Measurements from ENCODE around the gene CYP26B1. TPM values are rescaled to one million over a fixed set of nuclear protein-coding genes. Genes with fewer than 3 reads are reported as not detected.

Gene CYP26B1
- total RNA-seq, 2 donors from 2014 or later, result 0.52 to 4.9 TPM

GRCh38 chr2:72081451-72081850 is 66.2 kb downstream of the CYP26B1 start:
- peaks cover 9% of the 10 kb centered on the region for H3K4me1 ChIP-seq
- ATAC-seq (no peak), DNase-seq (no peak)
- peaks cover 0 to 7% (median 0%) of the 10 kb centered on the region in 3 donors for H3K9me3 ChIP-seq
- intact Hi-C loops (cut with DNase I), result no loop called here
- H3K36me3 ChIP-seq (replicated peaks in 1 of 2; ENCODE audit: insufficient read depth in 1 of 2, low read depth in 2 of 2), result no peaks in the 10 kb centered on the region
- 90 to 100% methylated on average over 3 to 7 of the region's 8 CpGs for WGBS, 2 donors
- no peak overlapping the region for H3K4me3 ChIP-seq
- H3K27ac ChIP-seq, result no peak overlapping the region
- no peak for TF ChIP-seq POLR2A (IDR thresholded peaks at IDR 0.05)
- no peak for TF ChIP-seq CTCF (IDR thresholded peaks at IDR 0.05)
- no peaks in the 10 kb centered on the region for H3K27me3 ChIP-seq

GRCh38 chr2:72080286-72081145 is 67.1 kb downstream of the CYP26B1 start:
- no peak for DNase-seq
- Histone ChIP-seq H3K27ac (no peak overlapping the region), H3K27me3 (no peaks in the 10 kb centered on the region), H3K4me1 (peaks cover 9% of the 10 kb centered on the region), H3K36me3 (replicated peaks in 1 of 2; ENCODE audit: insufficient read depth in 1 of 2, low read depth in 2 of 2) (no peaks in the 10 kb centered on the region), H3K9me3 (peaks cover 0 to 7% (median 0%) of the 10 kb centered on the region in 3 donors), H3K4me3 (no peak overlapping the region)
- no peak for ATAC-seq
- intact Hi-C loops (cut with DNase I), result no loop called here
- 70 to 83% methylated on average over 2 to 3 of the region's 3 CpGs for WGBS, 2 donors
- TF ChIP-seq CTCF (IDR thresholded peaks at IDR 0.05) (no peak), POLR2A (IDR thresholded peaks at IDR 0.05) (no peak)

Data from body of pancreas (tissue), 4 donors.